CD4-positive, alpha-beta T cell treated with Interleukin-6 for 4 hours (primary cell): ENCODE data around the gene KRTAP10-10.
"Not testable (repeated sequence)": the region's sequence is repeated elsewhere in the genome, so short reads cannot be mapped to it uniquely, and the experiment has no call there.

Experiments
- DNase-seq: peaks from one replicate; pipeline ENCODE4 v3.0.0-alpha.2; 2020; ENCODE audit warnings: mixed read lengths

The KRTAP10-10 gene

GRCh38 chr21:44653656-44654575 is 16.8 kb downstream of the KRTAP10-10 start:
- peak; percentile 67 for DNase-seq

GRCh38 chr21:44654576-44655175 is 17.5 kb downstream of the KRTAP10-10 start, which contains the start of gene KRTAP12-4:
TSS of gene KRTAP12-4 (minus strand) at chr21:44654659. CDS start at chr21:44654614, 45 bp downstream.
- peak; percentile 12 for DNase-seq

- no peak for DNase-seq
Observed at GRCh38 chr21:44656868-44657267, 19.7 kb downstream of the KRTAP10-10 start.

GRCh38 chr21:44657635-44658540 is 20.7 kb downstream of the KRTAP10-10 start, which contains the start of gene KRTAP12-3:
TSS of gene KRTAP12-3 (plus strand) at chr21:44657932. CDS start at chr21:44657980, 48 bp downstream.
- DNase-seq, result peak; percentile 63

- DNase-seq, result no peak
Observed at GRCh38 chr21:44658541-44658910, 21.4 kb downstream of the KRTAP10-10 start.

- DNase-seq, result peak; percentile 41
Observed at GRCh38 chr21:44658913-44659595, 21.9 kb downstream of the KRTAP10-10 start.

- not testable (repeated sequence) for DNase-seq
Observed at GRCh38 chr21:44661567-44661966, 24.4 kb downstream of the KRTAP10-10 start.

GRCh38 chr21:44664691-44665090 is 27.5 kb downstream of the KRTAP10-10 start:
- no peak for DNase-seq

GRCh38 chr21:44666401-44667320 is 29.5 kb downstream of the KRTAP10-10 start, which contains the start of gene KRTAP12-2:
TSS of gene KRTAP12-2 (minus strand) at chr21:44666927. CDS start at chr21:44666886, 41 bp downstream.
- no peak for DNase-seq

- DNase-seq, result no peak
Observed at GRCh38 chr21:44667612-44668011, 30.5 kb downstream of the KRTAP10-10 start.

GRCh38 chr21:44670642-44671432 is 33.7 kb downstream of the KRTAP10-10 start:
- DNase-seq, result no peak

GRCh38 chr21:44671911-44672310 is 34.8 kb downstream of the KRTAP10-10 start:
- no peak for DNase-seq

- no peak for DNase-seq
Observed at GRCh38 chr21:44677881-44678280, 40.7 kb downstream of the KRTAP10-10 start.

GRCh38 chr21:44681152-44681551 is 44.0 kb downstream of the KRTAP10-10 start:
- no peak for DNase-seq

GRCh38 chr21:44681861-44682579 is 44.9 kb downstream of the KRTAP10-10 start, which contains the start of gene KRTAP12-1:
TSS of gene KRTAP12-1 (minus strand) at chr21:44682163. CDS start at chr21:44682123, 40 bp downstream.
- DNase-seq, result no peak

- DNase-seq, result no peak
Observed at GRCh38 chr21:44682580-44683151, 45.5 kb downstream of the KRTAP10-10 start.

- DNase-seq, result no peak
Observed at GRCh38 chr21:44684077-44684476, 46.9 kb downstream of the KRTAP10-10 start.

- no peak for DNase-seq
Observed at GRCh38 chr21:44684483-44684882, 47.3 kb downstream of the KRTAP10-10 start.

- not testable (repeated sequence) for DNase-seq
Observed at GRCh38 chr21:44685050-44685449, 47.9 kb downstream of the KRTAP10-10 start.
